ENCODE results near the gene EXOC4.

Gene EXOC4

DNA sequence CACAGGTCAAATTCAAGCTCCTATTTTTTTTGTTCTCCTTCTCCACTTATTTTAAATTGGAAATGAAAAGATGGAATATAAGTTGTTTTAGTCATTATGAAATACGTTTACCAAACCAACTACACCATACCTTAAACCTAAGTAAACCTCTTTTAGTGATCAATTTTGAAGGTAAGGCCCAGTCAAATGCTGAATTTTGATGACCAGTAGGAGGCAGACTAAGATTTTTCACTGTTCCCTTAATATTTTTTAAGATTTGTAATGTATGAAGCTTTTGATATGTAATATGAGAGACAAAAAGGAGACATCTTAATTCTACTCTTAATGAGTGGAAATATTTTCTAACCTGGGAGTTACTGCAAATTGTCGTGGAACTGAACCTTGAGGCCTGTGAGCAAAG is 311.6 kb downstream of the EXOC4 start:
- DNase-seq = no peak
- TF ChIP-seq, protein P1, sequence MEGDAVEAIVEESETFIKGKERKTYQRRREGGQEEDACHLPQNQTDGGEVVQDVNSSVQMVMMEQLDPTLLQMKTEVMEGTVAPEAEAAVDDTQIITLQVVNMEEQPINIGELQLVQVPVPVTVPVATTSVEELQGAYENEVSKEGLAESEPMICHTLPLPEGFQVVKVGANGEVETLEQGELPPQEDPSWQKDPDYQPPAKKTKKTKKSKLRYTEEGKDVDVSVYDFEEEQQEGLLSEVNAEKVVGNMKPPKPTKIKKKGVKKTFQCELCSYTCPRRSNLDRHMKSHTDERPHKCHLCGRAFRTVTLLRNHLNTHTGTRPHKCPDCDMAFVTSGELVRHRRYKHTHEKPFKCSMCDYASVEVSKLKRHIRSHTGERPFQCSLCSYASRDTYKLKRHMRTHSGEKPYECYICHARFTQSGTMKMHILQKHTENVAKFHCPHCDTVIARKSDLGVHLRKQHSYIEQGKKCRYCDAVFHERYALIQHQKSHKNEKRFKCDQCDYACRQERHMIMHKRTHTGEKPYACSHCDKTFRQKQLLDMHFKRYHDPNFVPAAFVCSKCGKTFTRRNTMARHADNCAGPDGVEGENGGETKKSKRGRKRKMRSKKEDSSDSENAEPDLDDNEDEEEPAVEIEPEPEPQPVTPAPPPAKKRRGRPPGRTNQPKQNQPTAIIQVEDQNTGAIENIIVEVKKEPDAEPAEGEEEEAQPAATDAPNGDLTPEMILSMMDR (IDR thresholded peaks at IDR 0.05) = no peak
- Histone ChIP-seq H3K27me3 (no peaks in the 10 kb centered on the region), H3K36me3 (no peaks in the 10 kb centered on the region), H3K27ac (no peak overlapping the region), H3K4me3 (no peak overlapping the region), H3K9me3 (no peaks in the 10 kb centered on the region), H3K4me1 (no peaks in the 10 kb centered on the region)
- intact Hi-C loops (cut with DNase I; ENCODE audit: low total_unique reads) = no loop called here

- no peak for DNase-seq
- no peaks in the 10 kb centered on the region for H3K27me3 ChIP-seq
- H3K4me1 ChIP-seq = no peaks in the 10 kb centered on the region
- intact Hi-C loops (cut with DNase I; ENCODE audit: low total_unique reads) = no loop called here
- TF ChIP-seq, protein P1 (IDR thresholded peaks at IDR 0.05) = no peak
- no peak overlapping the region for H3K4me3 ChIP-seq
- H3K27ac ChIP-seq = no peak overlapping the region
- H3K9me3 ChIP-seq = no peaks in the 10 kb centered on the region
- H3K36me3 ChIP-seq = no peaks in the 10 kb centered on the region
These were observed 315.7 kb downstream of the EXOC4 start for GRCh38 chr7:133568544-133568943.

- no peaks in the 10 kb centered on the region for H3K4me1 ChIP-seq
- H3K27ac ChIP-seq = no peak overlapping the region
- H3K9me3 ChIP-seq = no peaks in the 10 kb centered on the region
- H3K4me3 ChIP-seq = no peak overlapping the region
- TF ChIP-seq, protein P1 (IDR thresholded peaks at IDR 0.05) = no peak
- no peak for DNase-seq
- no peaks in the 10 kb centered on the region for H3K36me3 ChIP-seq
- intact Hi-C loops (cut with DNase I; ENCODE audit: low total_unique reads) = no loop called here
- H3K27me3 ChIP-seq = no peaks in the 10 kb centered on the region
These were observed 317.4 kb downstream of the EXOC4 start for GRCh38 chr7:133570321-133570720.

GRCh38 chr7:133571076-133571475 is 318.2 kb downstream of the EXOC4 start:
- no peaks in the 10 kb centered on the region for H3K36me3 ChIP-seq
- H3K27ac ChIP-seq = no peak overlapping the region
- intact Hi-C loops (cut with DNase I; ENCODE audit: low total_unique reads) = no loop called here
- TF ChIP-seq, protein P1 (IDR thresholded peaks at IDR 0.05) = no peak
- H3K9me3 ChIP-seq = no peaks in the 10 kb centered on the region
- no peaks in the 10 kb centered on the region for H3K4me1 ChIP-seq
- DNase-seq = no peak
- no peaks in the 10 kb centered on the region for H3K27me3 ChIP-seq
- no peak overlapping the region for H3K4me3 ChIP-seq

DNA sequence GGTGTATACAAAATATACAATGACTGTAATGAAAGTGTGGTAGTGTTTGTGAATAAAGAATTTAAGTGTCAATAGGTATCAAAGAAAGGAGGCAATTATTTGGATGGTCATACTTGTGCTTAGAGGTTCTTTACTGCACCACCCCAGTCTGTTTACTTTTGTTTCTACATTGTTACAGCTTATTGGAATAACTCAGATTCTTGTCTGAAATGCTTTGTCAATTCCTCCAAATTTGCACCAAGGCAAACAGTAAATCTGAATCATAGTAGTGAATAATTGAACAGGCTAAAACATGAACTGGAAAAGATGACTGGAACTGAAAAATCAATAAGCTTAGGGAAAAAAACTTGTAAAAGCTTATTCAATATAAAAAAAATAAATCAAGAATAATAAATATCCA is 319.2 kb downstream of the EXOC4 start:
- TF ChIP-seq, protein P1 (IDR thresholded peaks at IDR 0.05) = no peak
- H3K27me3 ChIP-seq = no peaks in the 10 kb centered on the region
- H3K4me3 ChIP-seq = no peak overlapping the region
- no peaks in the 10 kb centered on the region for H3K36me3 ChIP-seq
- intact Hi-C loops (cut with DNase I; ENCODE audit: low total_unique reads) = no loop called here
- DNase-seq = no peak
- no peak overlapping the region for H3K27ac ChIP-seq
- H3K4me1 ChIP-seq = no peaks in the 10 kb centered on the region
- H3K9me3 ChIP-seq = no peaks in the 10 kb centered on the region

DNA sequence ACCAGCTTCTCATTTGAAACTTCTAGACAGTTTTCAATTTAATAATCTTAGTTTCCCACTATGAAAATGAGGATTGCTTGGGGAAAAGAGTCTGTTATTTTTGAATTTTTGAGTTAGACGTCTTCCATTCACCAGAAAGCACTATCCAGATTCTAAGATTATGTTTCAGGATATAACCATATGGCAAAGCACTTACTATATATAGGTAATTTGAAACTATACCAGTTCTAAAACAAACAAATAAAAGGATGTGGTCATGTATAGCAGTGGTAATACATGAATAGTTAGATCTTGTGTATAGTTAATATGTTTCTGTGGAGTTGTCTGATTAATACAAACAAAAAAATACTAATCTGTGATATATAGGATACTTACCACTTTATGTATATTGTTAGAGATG is 320.0 kb downstream of the EXOC4 start:
- Histone ChIP-seq H3K4me3 (no peak overlapping the region), H3K27me3 (no peaks in the 10 kb centered on the region), H3K9me3 (no peaks in the 10 kb centered on the region), H3K27ac (no peak overlapping the region), H3K4me1 (no peaks in the 10 kb centered on the region), H3K36me3 (no peaks in the 10 kb centered on the region)
- intact Hi-C loops (cut with DNase I; ENCODE audit: low total_unique reads) = no loop called here
- no peak for DNase-seq
- TF ChIP-seq, protein P1 (IDR thresholded peaks at IDR 0.05) = no peak
